Panc1 (cell line): ENCODE data around the gene NFATC1. TPM values are rescaled to one million over a fixed set of nuclear protein-coding genes. Genes with fewer than 3 reads are reported as not detected.

ENCODE experiments used
- ATAC-seq: fragments of 200-7000 bp; cut with Tn5 transposase; 2 replicates; pipeline ENCODE4 v1.9.1; 2020; ENCODE audit warnings: mild to moderate bottlenecking, moderate library complexity
- BruUV-seq: library from RNA; stranded (reverse); fragments of 400-500 nt; replicated peaks from 2 replicates; lab custom pipeline; 2021; lab: Mats Ljungman, UMichigan
- CTCF ChIA-PET: fragments of 300-600 bp; sonication (Branson Sonifier 250); formaldehyde crosslinking; loops from one replicate; lab custom pipeline; 2022; ENCODE audit warnings: antibody characterized with exemption; lab: Charles Lee
- POLR2A ChIA-PET: fragments of 300-600 bp; sonication (Branson Sonifier 250); formaldehyde crosslinking; loops from one replicate; lab custom pipeline; 2022; ENCODE audit warnings: antibody characterized with exemption; lab: Charles Lee
- DNase-seq: peaks from one replicate; pipeline ENCODE4 v3.0.0-alpha.2; 2010; ENCODE audit warnings: low read depth, low spot score
- H3K27ac ChIP-seq: 2 replicates; pipeline ENCODE4 v1.5.1; 2011; ENCODE audit warnings: mild to moderate bottlenecking, low read length, inconsistent platforms
- H3K27me3 ChIP-seq: fragments of 200-500 bp; sonication (Bioruptor generic); 2 replicates; pipeline ENCODE4 v1.6.0; 2014; ENCODE audit warnings: low read length, inconsistent platforms; ENCODE audit not compliant: control insufficient read depth, insufficient read depth
- H3K36me3 ChIP-seq: fragments of 200-500 bp; sonication (Bioruptor generic); 2 replicates; pipeline ENCODE4 v1.5.1; 2014; ENCODE audit warnings: inconsistent platforms, mild to moderate bottlenecking, low read length, moderate library complexity; ENCODE audit not compliant: control insufficient read depth, insufficient read depth
- H3K4me1 ChIP-seq: 2 replicates; pipeline ENCODE4 v1.5.1; 2011; ENCODE audit warnings: inconsistent platforms, mild to moderate bottlenecking, low read length, moderate library complexity; ENCODE audit not compliant: control insufficient read depth, insufficient read depth
- H3K4me3 ChIP-seq, 2 experiments: 2 replicates each; pipeline ENCODE4 v1.5.1; 2011 to 2012; ENCODE audit warnings: low read depth in 2 of 2, low read length in 2 of 2, mild to moderate bottlenecking in 2 of 2, inconsistent platforms in 1 of 2, moderate library complexity in 1 of 2
- H3K9me3 ChIP-seq: fragments of 200-500 bp; sonication (Bioruptor generic); 2 replicates; pipeline ENCODE4 v1.5.1; 2014; ENCODE audit warnings: low read depth, mild to moderate bottlenecking, inconsistent platforms, low read length, moderate library complexity; ENCODE audit not compliant: control insufficient read depth, insufficient read depth
- POLR2AphosphoS5 ChIP-seq: IDR thresholded peaks from 2 replicates; pipeline ENCODE4 v1.6.1; 2012; ENCODE audit warnings: mild to moderate bottlenecking, low read depth, low read length, moderate library complexity
- REST ChIP-seq, 2 experiments: IDR thresholded peaks; 2 replicates each; pipeline ENCODE4 v1.6.1; 2011 to 2012; ENCODE audit warnings: low read depth in 2 of 2, control low read depth in 1 of 2, low read length in 1 of 2, mild to moderate bottlenecking in 1 of 2, moderate library complexity in 1 of 2; ENCODE audit not compliant: insufficient read depth in 1 of 2
- SIN3A ChIP-seq: IDR thresholded peaks from 2 replicates; pipeline ENCODE4 v1.6.1; 2012; ENCODE audit warnings: low read depth, mild to moderate bottlenecking, low read length, moderate library complexity, borderline replicate concordance; ENCODE audit not compliant: insufficient read depth
- TCF7L2 ChIP-seq: IDR thresholded peaks from 2 replicates; pipeline ENCODE4 v1.6.1; 2011; ENCODE audit warnings: mild to moderate bottlenecking, low read depth, low read length, inconsistent platforms
- in situ Hi-C: cut with HindIII; loops from 2 replicates; pipeline ENCODE4 v1.10.0; 2016; ENCODE audit warnings: low sequenced_read_pairs, low pct_unique_long_range_greater_than_20kb
- intact Hi-C: fragments of 100-400 bp; cut with micrococcal nuclease; formaldehyde crosslinking; loops from one replicate; pipeline ENCODE4 v1.10.0; 2022; ENCODE audit not compliant: unreplicated experiment
- total RNA-seq: library from RNA; stranded (reverse); gene quantifications from one replicate; pipeline ENCODE4 v1.2.1, GENCODE V29; 2021; ENCODE audit not compliant: unreplicated experiment
- TF ChIP-seq, protein P1 (sequence below): fragments of 450-650 bp; IDR thresholded peaks from 2 replicates; pipeline ENCODE4 v1.5.1; 2017; ENCODE audit warnings: mild to moderate bottlenecking

The NFATC1 gene
- total RNA-seq, 1 experiment from 2014 or later, result 30.8 TPM

- no peaks in the 10 kb centered on the region for H3K9me3 ChIP-seq
- H3K36me3 ChIP-seq, result no peaks in the 10 kb centered on the region
- BruUV-seq, result no TSS peak
- ChIA-PET POLR2A (no interaction called here), CTCF (no interaction called here)
- TF ChIP-seq POLR2AphosphoS5 (no peak), SIN3A (no peak), TCF7L2 (no peak), REST (IDR thresholded peaks at IDR 0.05; ENCODE audit: insufficient read depth in 1 of 2, low read depth in 2 of 2, low read length in 1 of 2) (no peak)
- TF ChIP-seq, protein P1, sequence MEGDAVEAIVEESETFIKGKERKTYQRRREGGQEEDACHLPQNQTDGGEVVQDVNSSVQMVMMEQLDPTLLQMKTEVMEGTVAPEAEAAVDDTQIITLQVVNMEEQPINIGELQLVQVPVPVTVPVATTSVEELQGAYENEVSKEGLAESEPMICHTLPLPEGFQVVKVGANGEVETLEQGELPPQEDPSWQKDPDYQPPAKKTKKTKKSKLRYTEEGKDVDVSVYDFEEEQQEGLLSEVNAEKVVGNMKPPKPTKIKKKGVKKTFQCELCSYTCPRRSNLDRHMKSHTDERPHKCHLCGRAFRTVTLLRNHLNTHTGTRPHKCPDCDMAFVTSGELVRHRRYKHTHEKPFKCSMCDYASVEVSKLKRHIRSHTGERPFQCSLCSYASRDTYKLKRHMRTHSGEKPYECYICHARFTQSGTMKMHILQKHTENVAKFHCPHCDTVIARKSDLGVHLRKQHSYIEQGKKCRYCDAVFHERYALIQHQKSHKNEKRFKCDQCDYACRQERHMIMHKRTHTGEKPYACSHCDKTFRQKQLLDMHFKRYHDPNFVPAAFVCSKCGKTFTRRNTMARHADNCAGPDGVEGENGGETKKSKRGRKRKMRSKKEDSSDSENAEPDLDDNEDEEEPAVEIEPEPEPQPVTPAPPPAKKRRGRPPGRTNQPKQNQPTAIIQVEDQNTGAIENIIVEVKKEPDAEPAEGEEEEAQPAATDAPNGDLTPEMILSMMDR, result no peak
- no peak overlapping the region for H3K4me3 ChIP-seq
- no peak for ATAC-seq
- DNase-seq, result no peak
- H3K4me1 ChIP-seq, result no peaks in the 10 kb centered on the region
- intact Hi-C loops, result no loop called here
- H3K27ac ChIP-seq, result no peak overlapping the region
- in situ Hi-C loops, result no loop called here
- no peaks in the 10 kb centered on the region for H3K27me3 ChIP-seq
These were observed 50.2 kb downstream of the NFATC1 start for GRCh38 chr18:79445696-79446561.

- ATAC-seq (0 out of 2 replicates have a peak, but pooled peaks have one; percentile 9), DNase-seq (no peak)
- in situ Hi-C loops, result no loop called here
- Histone ChIP-seq H3K4me1 (no peaks in the 10 kb centered on the region), H3K27me3 (no peaks in the 10 kb centered on the region), H3K9me3 (no peaks in the 10 kb centered on the region), H3K4me3 (no peak overlapping the region), H3K27ac (no peak overlapping the region), H3K36me3 (no peaks in the 10 kb centered on the region)
- no peak for TF ChIP-seq REST (IDR thresholded peaks at IDR 0.05; ENCODE audit: insufficient read depth in 1 of 2, low read depth in 2 of 2, low read length in 1 of 2)
- TF ChIP-seq TCF7L2, result no peak
- TF ChIP-seq, protein P1, result no peak
- TF ChIP-seq POLR2AphosphoS5, result no peak
- no peak for TF ChIP-seq SIN3A
- POLR2A ChIA-PET, result no interaction called here
- intact Hi-C loops, result no loop called here
- no TSS peak for BruUV-seq
- CTCF ChIA-PET, result no interaction called here
These were observed 51.2 kb downstream of the NFATC1 start for GRCh38 chr18:79446931-79447330.
